WERI-Rb-1 (cell line): ENCODE measurements around the gene PLIN1.
A peak's percentile ranks its signal among the peaks of the same experiment; 100 is the strongest.
"Not testable (repeated sequence)": the region's sequence is repeated elsewhere in the genome, so short reads cannot be mapped to it uniquely, and the experiment has no call there.

Source experiments
- DNase-seq: peaks from one replicate; pipeline ENCODE4 v3.0.0-alpha.2; 2020
- H3K27ac ChIP-seq: fragments of 250-450 bp; sonication (Bioruptor Pico); 2 replicates; pipeline ENCODE4 v1.5.1; 2020; ENCODE audit warnings: mild to moderate bottlenecking, moderate library complexity
- H3K27me3 ChIP-seq: fragments of 250-450 bp; sonication (Bioruptor Pico); 2 replicates; pipeline ENCODE4 v1.5.1; 2021; ENCODE audit warnings: mild to moderate bottlenecking, low read depth, moderate library complexity; ENCODE audit not compliant: insufficient read depth, severe bottlenecking
- H3K36me3 ChIP-seq: fragments of 250-450 bp; sonication (Bioruptor Pico); 2 replicates; pipeline ENCODE4 v1.5.1; 2020; ENCODE audit warnings: mild to moderate bottlenecking, moderate library complexity
- H3K4me3 ChIP-seq: 2 replicates; pipeline ENCODE4 v1.5.1; 2011; ENCODE audit warnings: low read depth, mild to moderate bottlenecking, control low read depth, low read length
- H3K9me3 ChIP-seq: fragments of 250-450 bp; sonication (Bioruptor Pico); 2 replicates; pipeline ENCODE4 v1.5.1; 2021; ENCODE audit warnings: mild to moderate bottlenecking, moderate library complexity; ENCODE audit not compliant: severe bottlenecking
- TF ChIP-seq, protein P1 (sequence below): IDR thresholded peaks from 2 replicates; pipeline ENCODE4 v1.5.1; 2011; ENCODE audit warnings: low read depth, mild to moderate bottlenecking, control low read depth, inconsistent platforms, low read length

PLIN1 gene

DNA sequence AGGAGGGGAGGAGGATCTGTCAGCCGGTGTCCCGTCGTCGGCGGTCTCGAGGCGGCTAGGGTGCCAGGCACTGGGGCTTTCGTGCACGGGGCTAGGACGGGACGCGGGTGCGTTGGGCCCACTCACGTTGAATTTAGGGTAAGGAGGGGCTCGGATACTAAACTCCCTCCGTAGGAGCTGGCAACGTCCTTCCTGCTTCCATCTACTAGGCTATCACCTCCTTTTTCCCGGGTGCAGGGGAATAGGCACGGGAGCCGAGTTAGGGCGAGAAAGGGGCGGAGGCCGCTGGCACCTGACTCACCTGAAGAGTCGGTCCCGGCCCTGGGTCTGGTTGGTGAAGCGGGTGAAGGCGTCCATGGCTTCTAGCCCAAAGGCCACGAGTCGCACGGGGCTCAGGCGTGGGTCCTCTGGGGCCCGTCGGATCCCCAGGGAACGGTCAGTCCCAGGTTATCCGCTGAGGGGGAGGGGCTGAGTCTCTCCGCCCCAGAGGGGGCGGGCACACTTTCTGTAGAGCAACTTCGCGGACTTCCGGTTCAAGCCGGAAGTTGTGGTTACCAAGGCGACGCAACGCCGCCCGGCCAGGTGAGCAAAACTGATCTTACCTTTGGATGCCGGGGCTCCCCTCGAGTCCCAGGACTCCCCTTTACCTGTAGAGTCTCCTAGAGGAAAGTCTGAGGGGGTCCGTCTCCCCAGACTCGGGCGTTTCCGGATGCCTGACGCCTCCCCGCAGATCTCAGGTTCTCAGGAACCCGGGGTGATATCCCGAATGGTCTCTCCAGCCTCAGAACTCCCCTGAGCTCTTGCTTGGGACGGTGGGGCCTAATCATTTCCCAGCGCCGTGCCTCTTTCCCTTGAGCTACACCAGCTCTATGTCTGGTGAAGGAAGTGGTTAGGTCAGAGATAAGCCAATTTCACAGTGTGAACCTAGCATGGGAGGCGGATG is 11.4 kb upstream of the PLIN1 start, which contains the start of the genes PEX11A and WDR93:
PEX11A (minus strand) TSS at position 479 of the 943 bp plus-strand sequence; CDS start at position 357, 122 bp downstream.
WDR93 (plus strand) TSS at position 536 of the 943 bp plus-strand sequence. CDS start 10,936 bp downstream, outside the sequence.
- TF ChIP-seq, protein P1, sequence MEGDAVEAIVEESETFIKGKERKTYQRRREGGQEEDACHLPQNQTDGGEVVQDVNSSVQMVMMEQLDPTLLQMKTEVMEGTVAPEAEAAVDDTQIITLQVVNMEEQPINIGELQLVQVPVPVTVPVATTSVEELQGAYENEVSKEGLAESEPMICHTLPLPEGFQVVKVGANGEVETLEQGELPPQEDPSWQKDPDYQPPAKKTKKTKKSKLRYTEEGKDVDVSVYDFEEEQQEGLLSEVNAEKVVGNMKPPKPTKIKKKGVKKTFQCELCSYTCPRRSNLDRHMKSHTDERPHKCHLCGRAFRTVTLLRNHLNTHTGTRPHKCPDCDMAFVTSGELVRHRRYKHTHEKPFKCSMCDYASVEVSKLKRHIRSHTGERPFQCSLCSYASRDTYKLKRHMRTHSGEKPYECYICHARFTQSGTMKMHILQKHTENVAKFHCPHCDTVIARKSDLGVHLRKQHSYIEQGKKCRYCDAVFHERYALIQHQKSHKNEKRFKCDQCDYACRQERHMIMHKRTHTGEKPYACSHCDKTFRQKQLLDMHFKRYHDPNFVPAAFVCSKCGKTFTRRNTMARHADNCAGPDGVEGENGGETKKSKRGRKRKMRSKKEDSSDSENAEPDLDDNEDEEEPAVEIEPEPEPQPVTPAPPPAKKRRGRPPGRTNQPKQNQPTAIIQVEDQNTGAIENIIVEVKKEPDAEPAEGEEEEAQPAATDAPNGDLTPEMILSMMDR, result no peak
- DNase-seq, result peak; percentile 89
- Histone ChIP-seq H3K9me3 (no peaks in the 10 kb centered on the region), H3K27ac (peak within 1 kb of the TSS; percentile 45), H3K4me3 (peak within 1 kb of the TSS; percentile 99), H3K36me3 (peaks cover 4% of the 10 kb centered on the region), H3K27me3 (no peaks in the 10 kb centered on the region)

DNA sequence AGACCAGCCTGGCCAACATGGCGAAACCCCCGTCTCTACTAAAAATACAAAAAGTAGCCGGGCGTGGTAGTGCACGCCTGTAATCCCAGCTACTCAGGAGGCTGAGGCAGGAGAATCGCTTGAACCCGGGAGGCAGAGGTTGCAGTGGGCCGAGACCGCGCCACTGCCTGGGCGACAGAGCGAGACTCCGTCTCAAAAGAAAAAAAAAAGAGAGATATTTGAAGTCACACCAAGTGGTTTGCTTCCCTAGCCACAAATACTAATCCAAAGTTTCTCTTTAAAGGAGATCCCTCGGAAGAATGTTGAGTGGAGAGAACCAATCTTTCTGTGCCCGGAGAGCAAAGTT is 10.7 kb upstream of the PLIN1 start:
- H3K27ac ChIP-seq, H3K9me3 ChIP-seq, DNase-seq, H3K36me3 ChIP-seq, H3K27me3 ChIP-seq: not testable (repeated sequence)
- H3K4me3 ChIP-seq, result peak overlapping the region; percentile 99

DNA sequence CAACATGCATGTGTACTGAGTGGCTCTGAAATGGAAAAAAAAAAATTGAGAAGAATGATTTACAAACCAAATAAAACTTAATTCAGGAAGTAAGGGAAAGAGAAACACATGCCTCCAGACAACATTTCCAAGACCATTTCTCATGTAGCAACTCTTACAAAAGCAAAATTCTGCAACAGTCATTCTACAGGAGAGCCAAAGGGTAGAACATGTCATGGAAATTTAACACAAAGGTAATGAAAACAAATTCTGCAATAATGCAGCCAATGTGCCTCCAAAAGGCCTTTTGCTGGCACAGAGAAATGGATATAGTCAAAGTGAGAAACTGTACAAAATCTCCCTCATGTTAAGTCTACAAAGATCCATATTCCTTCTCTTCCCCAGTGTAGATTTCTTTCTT is 7.4 kb upstream of the PLIN1 start:
- no peak overlapping the region for H3K27ac ChIP-seq
- H3K27me3 ChIP-seq, result no peaks in the 10 kb centered on the region
- no peak for DNase-seq
- TF ChIP-seq, protein P1, result no peak
- H3K9me3 ChIP-seq, result no peaks in the 10 kb centered on the region
- H3K36me3 ChIP-seq, result peaks cover 4% of the 10 kb centered on the region
- no peak overlapping the region for H3K4me3 ChIP-seq

DNA sequence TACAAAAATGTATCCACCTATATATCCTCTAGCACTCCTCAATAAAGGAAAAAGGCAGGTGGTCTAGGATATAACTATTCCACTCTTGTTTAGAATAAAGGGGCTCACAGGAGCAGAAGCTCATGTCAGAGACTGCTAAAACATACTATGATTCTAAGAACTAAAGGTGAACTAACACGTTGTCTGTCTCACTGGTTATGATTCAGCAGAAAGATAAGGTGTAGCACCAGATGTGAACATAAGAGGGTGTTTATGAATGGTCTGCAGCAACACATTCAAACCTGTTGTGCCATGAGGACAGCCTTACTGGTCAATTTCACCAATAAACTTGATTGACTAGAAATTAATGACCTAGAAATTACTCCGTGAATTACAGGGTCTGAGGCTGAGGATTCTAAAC is 6.8 kb upstream of the PLIN1 start:
- H3K27me3 ChIP-seq, result no peaks in the 10 kb centered on the region
- TF ChIP-seq, protein P1, result no peak
- no peak overlapping the region for H3K27ac ChIP-seq
- H3K9me3 ChIP-seq, result no peaks in the 10 kb centered on the region
- H3K4me3 ChIP-seq, result no peak overlapping the region
- no peak for DNase-seq
- peaks cover 4% of the 10 kb centered on the region for H3K36me3 ChIP-seq

DNA sequence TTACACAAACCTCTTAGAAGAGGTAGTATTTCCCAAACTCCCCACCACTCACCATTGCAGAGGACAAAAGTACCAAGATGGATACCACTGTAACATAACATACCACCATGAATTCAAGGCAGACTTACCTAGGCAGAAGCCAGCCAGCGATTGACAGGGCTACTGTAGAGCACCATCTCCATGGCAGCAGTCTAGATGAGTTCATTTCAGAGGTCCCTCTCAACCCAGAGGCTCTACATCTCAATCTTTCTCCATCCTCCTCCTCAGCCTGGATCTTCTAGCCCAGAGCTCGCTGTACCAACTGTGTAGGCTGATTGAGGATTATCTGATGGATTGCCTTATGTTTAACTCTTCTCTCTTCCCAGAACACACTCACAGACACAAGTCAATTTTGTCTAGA is 2.0 kb upstream of the PLIN1 start:
- no peak overlapping the region for H3K27ac ChIP-seq
- H3K9me3 ChIP-seq, result no peaks in the 10 kb centered on the region
- H3K4me3 ChIP-seq, result no peak overlapping the region
- no peak for DNase-seq
- H3K27me3 ChIP-seq, result no peaks in the 10 kb centered on the region
- TF ChIP-seq, protein P1, result no peak
- peaks cover 4% of the 10 kb centered on the region; the same call in 1 of the 2 replicates for H3K36me3 ChIP-seq

DNA sequence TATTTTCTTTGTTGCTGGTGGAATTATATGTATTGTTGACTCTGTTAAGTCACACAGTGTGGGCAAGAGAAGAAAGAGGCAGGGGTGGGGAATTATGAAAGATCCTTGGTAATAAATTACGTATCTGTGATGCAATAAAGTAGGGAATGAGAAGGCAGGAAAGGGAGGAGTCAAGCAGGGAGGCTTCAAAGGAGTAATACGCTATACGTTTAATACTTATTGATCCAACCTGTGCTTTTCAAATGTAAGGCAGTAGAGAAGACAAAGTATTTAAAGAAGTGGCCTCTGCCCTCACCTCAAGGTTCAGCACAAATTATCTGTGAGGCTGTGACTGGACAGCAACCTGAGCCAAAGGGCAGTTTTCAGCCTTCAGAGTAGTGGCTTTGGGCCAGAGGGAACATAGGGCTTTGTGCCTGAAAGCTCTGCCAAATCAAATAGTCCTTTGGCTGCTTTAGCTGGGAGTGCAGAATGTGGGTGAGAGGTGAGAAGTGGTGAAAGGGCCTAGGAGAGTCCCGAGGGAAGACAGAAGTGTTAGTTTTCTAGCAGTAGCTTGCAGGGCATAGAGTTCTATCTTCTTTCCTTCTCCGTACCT is 1.2 kb upstream of the PLIN1 start:
- DNase-seq, result no peak

More for the DNA sequence above, 1.2 kb upstream of the PLIN1 start:
- TF ChIP-seq, protein P1, result no peak
- Histone ChIP-seq H3K36me3 (no peaks in the 10 kb centered on the region), H3K9me3 (no peaks in the 10 kb centered on the region), H3K27me3 (no peaks in the 10 kb centered on the region), H3K27ac (no peak overlapping the region), H3K4me3 (no peak overlapping the region)
